ENCODE results near the gene JTB. TPM values are rescaled to one million over a fixed set of nuclear protein-coding genes. Genes with fewer than 3 reads are reported as not detected.

Gene JTB
- total RNA-seq, 1 donor from 2014 or later = 47.7 TPM

DNA sequence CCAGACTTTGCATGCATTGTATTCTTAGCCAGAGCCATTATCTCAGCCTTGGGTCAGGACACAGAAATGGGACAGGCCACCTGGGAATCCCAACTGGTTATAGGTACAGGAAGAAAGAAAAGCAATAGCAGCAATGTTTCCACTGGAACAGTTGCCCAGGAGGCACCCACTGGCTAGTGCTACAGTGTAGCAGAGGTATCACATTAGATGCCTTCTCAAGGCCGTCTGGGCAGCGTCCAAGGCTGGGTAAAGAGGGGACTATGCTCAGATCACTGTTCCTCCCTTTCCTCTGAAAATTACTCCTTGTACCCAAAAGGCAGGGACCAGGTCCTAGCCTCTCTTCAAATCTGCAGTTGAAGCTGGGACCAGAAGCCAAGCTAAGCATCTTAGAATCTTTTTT lies 7.1 kb downstream of the JTB start:
- Mint-ChIP-seq H3K4me1 (peaks cover 36% of the 10 kb centered on the region), H3K9me3 (no peaks in the 10 kb centered on the region), H3K4me3 (peak overlapping the region; percentile 58), H3K27ac (no peak overlapping the region), H3K27me3 (ENCODE audit: insufficient read depth, low read depth) (peaks cover 5% of the 10 kb centered on the region), H3K36me3 (peaks cover 24% of the 10 kb centered on the region)
- Histone ChIP-seq H3K4me1 (peaks cover 16% of the 10 kb centered on the region), H2AFZ (replicated peaks) (no peak overlapping the region), H3K4me2 (no peak overlapping the region), H3K79me2 (ENCODE audit: low read depth) (peaks cover 31% of the 10 kb centered on the region), H3K27me3 (no peaks in the 10 kb centered on the region), H4K20me1 (ENCODE audit: low read depth) (no peaks in the 10 kb centered on the region), H3K9me3 (ENCODE audit: low read depth) (no peaks in the 10 kb centered on the region), H3K4me3 (no peak overlapping the region), H3F3A (ENCODE audit: low read depth) (peaks cover 43% of the 10 kb centered on the region), H3K27ac (no peak overlapping the region), H3K9ac (no peak overlapping the region), H3K36me3 (no peaks in the 10 kb centered on the region)
- TF ChIP-seq EZH2phosphoT487 (IDR thresholded peaks at IDR 0.05) (no peak), EZH2 (IDR thresholded peaks at IDR 0.05) (no peak)
- TF ChIP-seq, protein P1, sequence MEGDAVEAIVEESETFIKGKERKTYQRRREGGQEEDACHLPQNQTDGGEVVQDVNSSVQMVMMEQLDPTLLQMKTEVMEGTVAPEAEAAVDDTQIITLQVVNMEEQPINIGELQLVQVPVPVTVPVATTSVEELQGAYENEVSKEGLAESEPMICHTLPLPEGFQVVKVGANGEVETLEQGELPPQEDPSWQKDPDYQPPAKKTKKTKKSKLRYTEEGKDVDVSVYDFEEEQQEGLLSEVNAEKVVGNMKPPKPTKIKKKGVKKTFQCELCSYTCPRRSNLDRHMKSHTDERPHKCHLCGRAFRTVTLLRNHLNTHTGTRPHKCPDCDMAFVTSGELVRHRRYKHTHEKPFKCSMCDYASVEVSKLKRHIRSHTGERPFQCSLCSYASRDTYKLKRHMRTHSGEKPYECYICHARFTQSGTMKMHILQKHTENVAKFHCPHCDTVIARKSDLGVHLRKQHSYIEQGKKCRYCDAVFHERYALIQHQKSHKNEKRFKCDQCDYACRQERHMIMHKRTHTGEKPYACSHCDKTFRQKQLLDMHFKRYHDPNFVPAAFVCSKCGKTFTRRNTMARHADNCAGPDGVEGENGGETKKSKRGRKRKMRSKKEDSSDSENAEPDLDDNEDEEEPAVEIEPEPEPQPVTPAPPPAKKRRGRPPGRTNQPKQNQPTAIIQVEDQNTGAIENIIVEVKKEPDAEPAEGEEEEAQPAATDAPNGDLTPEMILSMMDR (IDR thresholded peaks at IDR 0.05) = no peak
- DNase-seq (ENCODE audit: low spot score) = no peak

DNA sequence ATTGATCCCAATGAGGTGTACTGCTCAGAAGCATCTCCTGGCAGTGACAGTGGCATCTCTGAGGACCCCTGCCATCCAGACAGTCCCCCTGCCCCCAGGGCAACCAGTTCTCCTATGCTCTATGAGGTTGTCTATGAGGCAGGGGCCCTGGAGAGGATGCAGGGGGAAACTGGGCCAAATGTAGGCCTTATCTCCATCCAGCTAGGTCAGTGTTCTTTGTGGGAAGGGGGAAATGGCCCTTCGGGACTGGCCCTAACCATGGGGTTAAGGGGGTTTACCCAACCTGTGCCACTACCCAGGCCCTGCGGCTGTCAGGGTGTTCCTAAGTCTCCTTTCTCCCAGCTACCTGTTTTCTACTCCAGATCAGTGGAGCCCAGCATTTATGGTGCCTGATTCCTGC lies 8.5 kb downstream of the JTB start:
- H3K27ac Mint-ChIP-seq = no peak overlapping the region
- no peaks in the 10 kb centered on the region for H3K27me3 Mint-ChIP-seq (ENCODE audit: insufficient read depth, low read depth)
- peak overlapping the region; percentile 98 for H3K4me2 ChIP-seq

DNA sequence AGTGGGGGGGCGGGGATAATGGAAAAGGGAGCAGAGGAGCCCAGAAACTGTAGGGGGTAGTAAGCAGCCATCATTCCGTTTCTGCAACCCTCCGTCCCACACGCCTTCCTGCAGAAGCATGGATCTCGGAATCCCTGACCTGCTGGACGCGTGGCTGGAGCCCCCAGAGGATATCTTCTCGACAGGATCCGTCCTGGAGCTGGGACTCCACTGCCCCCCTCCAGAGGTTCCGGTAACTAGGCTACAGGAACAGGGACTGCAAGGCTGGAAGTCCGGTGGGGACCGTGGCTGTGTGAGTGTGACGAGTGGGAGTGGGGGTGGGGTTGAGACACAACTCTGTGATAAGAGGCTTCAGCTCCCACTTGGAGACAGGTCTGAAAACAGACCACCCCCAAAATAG lies 9.1 kb downstream of the JTB start:
- Histone ChIP-seq H2AFZ (replicated peaks) (no peak overlapping the region), H3K36me3 (no peaks in the 10 kb centered on the region), H3K9ac (peak overlapping the region; percentile 31), H3K27me3 (no peaks in the 10 kb centered on the region), H3K4me1 (peaks cover 24% of the 10 kb centered on the region), H4K20me1 (ENCODE audit: low read depth) (no peaks in the 10 kb centered on the region), H3F3A (ENCODE audit: low read depth) (peaks cover 48% of the 10 kb centered on the region), H3K9me3 (ENCODE audit: low read depth) (no peaks in the 10 kb centered on the region), H3K79me2 (ENCODE audit: low read depth) (peaks cover 43% of the 10 kb centered on the region), H3K4me3 (peak overlapping the region; percentile 64), H3K27ac (no peak overlapping the region), H3K4me2 (peak overlapping the region; percentile 98)
- Mint-ChIP-seq H3K36me3 (peaks cover 15% of the 10 kb centered on the region), H3K27me3 (ENCODE audit: insufficient read depth, low read depth) (no peaks in the 10 kb centered on the region), H3K27ac (peak overlapping the region; percentile 99), H3K4me3 (peak overlapping the region; percentile 96), H3K4me1 (peaks cover 49% of the 10 kb centered on the region), H3K9me3 (no peaks in the 10 kb centered on the region)
- TF ChIP-seq, protein P1 (IDR thresholded peaks at IDR 0.05) = no peak
- TF ChIP-seq EZH2phosphoT487 (IDR thresholded peaks at IDR 0.05) = no peak
- TF ChIP-seq EZH2 (IDR thresholded peaks at IDR 0.05) = no peak
- no peak for DNase-seq (ENCODE audit: low spot score)

More for the DNA sequence above, 8.5 kb downstream of the JTB start:
- Mint-ChIP-seq H3K4me1 (peaks cover 44% of the 10 kb centered on the region), H3K4me3 (peak overlapping the region; percentile 96), H3K36me3 (peaks cover 15% of the 10 kb centered on the region), H3K9me3 (no peaks in the 10 kb centered on the region)
- no peak overlapping the region for H3K9ac ChIP-seq
- no peak for DNase-seq (ENCODE audit: low spot score)
- H3K27me3 ChIP-seq = no peaks in the 10 kb centered on the region
- peaks cover 43% of the 10 kb centered on the region for H3K79me2 ChIP-seq (ENCODE audit: low read depth)
- H3K27ac ChIP-seq = no peak overlapping the region
- H3K9me3 ChIP-seq (ENCODE audit: low read depth) = no peaks in the 10 kb centered on the region
- H3F3A ChIP-seq (ENCODE audit: low read depth) = peaks cover 46% of the 10 kb centered on the region
- peak overlapping the region; percentile 64 for H3K4me3 ChIP-seq
- TF ChIP-seq, protein P1 (IDR thresholded peaks at IDR 0.05) = no peak
- no peaks in the 10 kb centered on the region for H3K36me3 ChIP-seq
- H4K20me1 ChIP-seq (ENCODE audit: low read depth) = no peaks in the 10 kb centered on the region
- H2AFZ ChIP-seq (replicated peaks) = no peak overlapping the region
- H3K4me1 ChIP-seq = peaks cover 24% of the 10 kb centered on the region
